ENCODE data around the gene TRIM41. TPM values are rescaled to one million over a fixed set of nuclear protein-coding genes. Genes with fewer than 3 reads are reported as not detected.
"Not testable (repeated sequence)": the region's sequence is repeated elsewhere in the genome, so short reads cannot be mapped to it uniquely, and the experiment has no call there.

Gene TRIM41
- total and polyA plus RNA-seq, 9 of the 15 experiments (the other 6 are each of a cell fraction or from before 2014, with no cell fraction given) = 1.8 to 47.6 (median 20.9) TPM

GRCh38 chr5:181176254-181176952, 46.7 kb upstream of the TRIM41 start (continued):
- TF ChIP-seq KLF1 (tag; IDR thresholded peaks at IDR 0.05) (0 out of 2 replicates have a peak, but pooled peaks have one; percentile 33), RFX1 (IDR thresholded peaks at IDR 0.05) (peak; percentile 75), SRSF9 (IDR thresholded peaks at IDR 0.05; ENCODE audit: borderline replicate concordance, low read depth, low read length) (no peak), HDAC8 (tag; IDR thresholded peaks at IDR 0.05) (peak; percentile 80; the same call in 1 of the 2 replicates), HNRNPH1 (optimal IDR thresholded peaks at IDR 0.05; ENCODE audit: low read depth, low read length) (no peak), SRF (CRISPR knock-in tag; IDR thresholded peaks at IDR 0.05) (peak; percentile 70 to 96; a peak in 3 of 4 replicates), ZNF263 (CRISPR knock-in tag; IDR thresholded peaks at IDR 0.05; ENCODE audit: borderline replicate concordance) (no peak), GTF2B (IDR thresholded peaks at IDR 0.05; ENCODE audit: extremely low read depth, insufficient read length) (no peak), HEY1 (CRISPR knock-in tag; IDR thresholded peaks at IDR 0.05; ENCODE audit: borderline replicate concordance) (no peak)

DNA sequence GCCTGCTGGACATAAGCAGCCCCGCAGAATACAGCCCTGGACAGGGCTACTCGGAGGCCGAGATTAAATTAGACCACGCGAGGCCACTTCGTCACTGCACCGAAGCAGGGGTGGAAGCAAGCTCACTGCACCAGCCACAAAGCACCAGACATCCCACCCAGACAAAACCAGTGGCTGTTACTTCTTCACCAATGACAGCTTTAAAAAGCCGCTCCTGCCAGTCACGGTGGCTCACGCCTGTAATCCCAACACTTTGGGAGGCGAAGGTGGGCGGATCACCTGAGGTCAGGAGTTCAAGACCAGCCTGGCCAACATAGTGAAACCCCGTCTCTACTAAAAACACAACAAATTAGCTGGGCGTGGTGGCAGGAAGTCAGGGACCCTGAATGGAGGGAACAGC, 45.5 kb upstream of the TRIM41 start:
- H3K36me3 ChIP-seq (ENCODE audit: control insufficient read depth, insufficient read depth, low read length); CTCF ChIA-PET (ENCODE audit: low intra/inter-chr PET ratio); ATAC-seq; H4K20me1 ChIP-seq (replicated peaks; ENCODE audit: control insufficient read depth, insufficient read depth, low read length); H3K79me2 ChIP-seq (ENCODE audit: control insufficient read depth, insufficient read depth, low read length); H3K9me1 ChIP-seq (ENCODE audit: control insufficient read depth, insufficient read depth, low read length); FAIRE-seq; in situ Hi-C loops (cut with MboI); DNase-seq (ENCODE audit: extremely low read depth in 1 of 4, low spot score in 3 of 4); H3K27ac ChIP-seq (ENCODE audit: extremely low read depth, low read depth, low read length); BruUV-seq (replicated peaks); H3K9me3 ChIP-seq (replicated peaks; ENCODE audit: control insufficient read depth, insufficient read depth, low read depth, low read length); H3K27me3 ChIP-seq (ENCODE audit: control insufficient read depth in 2 of 2, insufficient read depth in 2 of 2, low read length in 2 of 2); intact Hi-C loops (cut with micrococcal nuclease); H3K4me2 ChIP-seq (ENCODE audit: insufficient read depth, low read length); H3K4me3 ChIP-seq: not testable (repeated sequence)
- 50% methylated on average over 13 of the region's 14 CpGs for WGBS (ENCODE audit: insufficient coverage, low coverage, missing lambda C conversion rate)
- H3K4me1 ChIP-seq (replicated peaks in 1 of 2; ENCODE audit: control insufficient read depth in 2 of 2, insufficient read depth in 2 of 2, low read length in 2 of 2) = peaks cover 7 to 31% of the 10 kb centered on the region in 2 experiments; a peak in 4 of 5 replicates
- POLR2A ChIA-PET = interaction anchor here (0.5 to 1.1 kb wide), 4 partner anchors 9 to 150 kb away, joined by 3 read pairs; no protein-coding TSS in a partner anchor
- peak overlapping the region; percentile 25 for H2AFZ ChIP-seq (ENCODE audit: low read depth, low read length)
- TF ChIP-seq BCOR (IDR thresholded peaks at IDR 0.05) (peak; percentile 11; the same call in 1 of the 2 replicates), EGR1 (conservative IDR thresholded peaks at IDR 0.05) (peak; percentile 76)
- peak overlapping the region in 1 of 2 experiments; percentile 76; a peak in 2 of 4 replicates for H3K9ac ChIP-seq (ENCODE audit: insufficient read depth in 1 of 2, low read depth in 2 of 2, low read length in 2 of 2)

Data from K562 (cell line).